ENCODE results near the gene SPATA16. TPM values are rescaled to one million over a fixed set of nuclear protein-coding genes. Genes with fewer than 3 reads are reported as not detected.

SPATA16 gene
- total and polyA plus RNA-seq, 2 of the 13 experiments (the other 11 are each of a cell fraction or from before 2014, with no cell fraction given): not detected

- H3K9ac ChIP-seq (ENCODE audit: insufficient read depth, low read depth, low read length): no peak overlapping the region
- no peak overlapping the region for H3K4me3 ChIP-seq (replicated peaks in 1 of 3; ENCODE audit: insufficient read depth in 1 of 3, low read depth in 2 of 3, low read length in 3 of 3)
- no peak for ATAC-seq
- CTCF ChIA-PET (ENCODE audit: low intra/inter-chr PET ratio, low total read pairs): no interaction called here
- intact Hi-C loops (cut with micrococcal nuclease; ENCODE audit: unreplicated experiment) (no loop called here), in situ Hi-C loops (cut with HindIII; ENCODE audit: extremely low pct_ligation_motif_present, low pct_unique_long_range_greater_than_20kb) (no loop called here)
- H4K20me1 ChIP-seq (ENCODE audit: insufficient read depth, low read length): no peaks in the 10 kb centered on the region
- FAIRE-seq: no peak
- POLR2A ChIA-PET: no interaction called here
- no peak overlapping the region for H3K27ac ChIP-seq (ENCODE audit: extremely low read length, insufficient read depth, low read length)
- no peaks in the 10 kb centered on the region for H3K36me3 ChIP-seq (replicated peaks in 1 of 2; ENCODE audit: control insufficient read depth in 1 of 2, insufficient read depth in 2 of 2, low read length in 2 of 2)
- no peak overlapping the region for H3K4me2 ChIP-seq (ENCODE audit: low read depth, low read length)
- TF ChIP-seq ZNF383 (CRISPR knock-in tag; IDR thresholded peaks at IDR 0.05; ENCODE audit: borderline replicate concordance) (no peak), MAFK (conservative IDR thresholded peaks at IDR 0.05 in 1 of 2, IDR thresholded peaks at IDR 0.05 in 1 of 2; ENCODE audit: low read length in 2 of 2) (peak; percentile 38 to 63), MAFF (IDR thresholded peaks at IDR 0.05; ENCODE audit: low read depth, low read length) (peak; percentile 48; the same call in 1 of the 2 replicates), ATF7 (IDR thresholded peaks at IDR 0.05) (peak; percentile 35; the same call in 1 of the 2 replicates), ATF7 (CRISPR knock-in tag; IDR thresholded peaks at IDR 0.05) (no peak), ZNF629 (CRISPR knock-in tag; conservative IDR thresholded peaks at IDR 0.05) (no peak)
- H2AFZ ChIP-seq (ENCODE audit: low read length): no peak overlapping the region
- BruUV-seq (replicated peaks): no TSS peak
- H3K9me3 ChIP-seq (ENCODE audit: low read length): no peaks in the 10 kb centered on the region
- no peaks in the 10 kb centered on the region for H3K27me3 ChIP-seq (ENCODE audit: control insufficient read depth in 1 of 2, insufficient read depth in 2 of 2, low read length in 2 of 2)
- no peaks in the 10 kb centered on the region for H3K4me1 ChIP-seq (ENCODE audit: insufficient read depth, low read length)
- no peaks in the 10 kb centered on the region for H3K79me2 ChIP-seq (ENCODE audit: insufficient read depth, low read length)
- no peak for DNase-seq (ENCODE audit: low spot score)
- WGBS (ENCODE audit: low lambda C conversion rate): 22% methylated on average over 2 of the region's 4 CpGs
These were observed 74.7 kb downstream of the SPATA16 start for GRCh38 chr3:173066044-173067004.

- in situ Hi-C loops (cut with HindIII; ENCODE audit: extremely low pct_ligation_motif_present, low pct_unique_long_range_greater_than_20kb): no loop called here
- no TSS peak for BruUV-seq (replicated peaks)
- FAIRE-seq: no peak
- 4% methylated on average over 3 of the region's 3 CpGs for WGBS (ENCODE audit: low lambda C conversion rate)
- H2AFZ ChIP-seq (ENCODE audit: low read length): no peak overlapping the region
- intact Hi-C loops (cut with micrococcal nuclease; ENCODE audit: unreplicated experiment): no loop called here
- H4K20me1 ChIP-seq (ENCODE audit: insufficient read depth, low read length): no peaks in the 10 kb centered on the region
- no peak overlapping the region for H3K9ac ChIP-seq (ENCODE audit: insufficient read depth, low read depth, low read length)
- no peak overlapping the region for H3K27ac ChIP-seq (ENCODE audit: extremely low read length, insufficient read depth, low read length)
- ATAC-seq: no peak
- no peaks in the 10 kb centered on the region for H3K9me3 ChIP-seq (ENCODE audit: low read length)
- ChIA-PET POLR2A (no interaction called here), CTCF (ENCODE audit: low intra/inter-chr PET ratio, low total read pairs) (no interaction called here)
- H3K27me3 ChIP-seq (ENCODE audit: control insufficient read depth in 1 of 2, insufficient read depth in 2 of 2, low read length in 2 of 2): no peaks in the 10 kb centered on the region
- H3K79me2 ChIP-seq (ENCODE audit: insufficient read depth, low read length): no peaks in the 10 kb centered on the region
- no peak for DNase-seq (ENCODE audit: low spot score)
- no peak overlapping the region for H3K4me3 ChIP-seq (replicated peaks in 1 of 3; ENCODE audit: insufficient read depth in 1 of 3, low read depth in 2 of 3, low read length in 3 of 3)
- H3K36me3 ChIP-seq (replicated peaks in 1 of 2; ENCODE audit: control insufficient read depth in 1 of 2, insufficient read depth in 2 of 2, low read length in 2 of 2): no peaks in the 10 kb centered on the region
- no peaks in the 10 kb centered on the region for H3K4me1 ChIP-seq (ENCODE audit: insufficient read depth, low read length)
- H3K4me2 ChIP-seq (ENCODE audit: low read depth, low read length): no peak overlapping the region
- TF ChIP-seq ARID4A (CRISPR knock-in tag; IDR thresholded peaks at IDR 0.05; ENCODE audit: borderline replicate concordance) (no peak), ZNF225 (CRISPR knock-in tag; IDR thresholded peaks at IDR 0.05) (no peak), MTF2 (CRISPR knock-in tag; IDR thresholded peaks at IDR 0.05; ENCODE audit: borderline replicate concordance) (no peak), IKZF4 (CRISPR knock-in tag; IDR thresholded peaks at IDR 0.05; ENCODE audit: borderline replicate concordance, low read depth, not compliant biosample characterization) (no peak), CERS6 (CRISPR knock-in tag; IDR thresholded peaks at IDR 0.05) (no peak), HNRNPH1 (optimal IDR thresholded peaks at IDR 0.05; ENCODE audit: low read depth, low read length) (no peak), JUN (CRISPR knock-in tag; IDR thresholded peaks at IDR 0.05) (no peak)
These were observed 75.5 kb downstream of the SPATA16 start for GRCh38 chr3:173065543-173065981.
